Bronchial epithelial cell (primary cell): ENCODE results near the gene PHACTR1. TPM values are rescaled to one million over a fixed set of nuclear protein-coding genes. Genes with fewer than 3 reads are reported as not detected.
"Not testable (repeated sequence)": the region's sequence is repeated elsewhere in the genome, so short reads cannot be mapped to it uniquely, and the experiment has no call there.

Source experiments
- DNase-seq: peaks from one replicate; pipeline ENCODE4 v3.0.0-alpha.2; 2010; ENCODE audit warnings: low read depth
- FAIRE-seq: peaks from 2 replicates; lab custom pipeline; 2011; peaks lifted over from hg19 to GRCh38; lab: Jason Lieb, UNC
- H3K27me3 ChIP-seq: 2 replicates; pipeline ENCODE4 v1.5.1; 2011; ENCODE audit warnings: low read length; ENCODE audit not compliant: control insufficient read depth, insufficient read depth
- H3K36me3 ChIP-seq: 2 replicates; pipeline ENCODE4 v1.5.1; 2011; ENCODE audit warnings: low read length; ENCODE audit not compliant: control insufficient read depth, insufficient read depth
- H3K4me3 ChIP-seq: 2 replicates; pipeline ENCODE4 v1.5.1; 2011; ENCODE audit warnings: mild to moderate bottlenecking, low read depth, low read length, control low read depth
- total RNA-seq: library from RNA; depleted of rRNA; stranded (reverse); fragments of >200 nt; gene quantifications from 2 replicates; pipeline ENCODE4 v1.2.1, GENCODE V29; 2014
- TF ChIP-seq, protein P1 (sequence below): IDR thresholded peaks from 2 replicates; pipeline ENCODE4 v1.5.1; 2011; ENCODE audit warnings: mild to moderate bottlenecking, moderate library complexity, low read length, control low read depth, inconsistent platforms; ENCODE audit not compliant: insufficient read depth, severe bottlenecking

PHACTR1 gene
- total RNA-seq, 1 donor from 2014 or later = under 0.01 TPM

DNA sequence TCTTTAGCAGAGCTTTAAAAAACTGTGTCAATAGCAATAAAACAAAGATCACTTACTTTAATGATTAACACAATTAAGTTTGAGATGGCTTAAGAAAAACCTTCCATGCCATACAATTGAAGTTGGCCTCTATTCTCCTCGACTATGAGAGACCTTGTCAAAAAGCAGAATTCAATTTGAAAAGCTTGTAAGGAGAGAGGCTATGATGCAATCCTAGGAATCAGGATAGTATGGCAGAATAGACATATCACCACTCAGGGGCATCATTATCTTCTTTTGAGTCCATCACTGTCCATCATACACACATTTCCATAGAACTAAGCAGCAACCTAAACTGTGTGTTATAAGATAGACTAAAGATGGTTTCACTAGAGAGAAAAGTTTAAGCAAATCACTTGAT is 594.6 kb downstream of the PHACTR1 start:
- TF ChIP-seq, protein P1, sequence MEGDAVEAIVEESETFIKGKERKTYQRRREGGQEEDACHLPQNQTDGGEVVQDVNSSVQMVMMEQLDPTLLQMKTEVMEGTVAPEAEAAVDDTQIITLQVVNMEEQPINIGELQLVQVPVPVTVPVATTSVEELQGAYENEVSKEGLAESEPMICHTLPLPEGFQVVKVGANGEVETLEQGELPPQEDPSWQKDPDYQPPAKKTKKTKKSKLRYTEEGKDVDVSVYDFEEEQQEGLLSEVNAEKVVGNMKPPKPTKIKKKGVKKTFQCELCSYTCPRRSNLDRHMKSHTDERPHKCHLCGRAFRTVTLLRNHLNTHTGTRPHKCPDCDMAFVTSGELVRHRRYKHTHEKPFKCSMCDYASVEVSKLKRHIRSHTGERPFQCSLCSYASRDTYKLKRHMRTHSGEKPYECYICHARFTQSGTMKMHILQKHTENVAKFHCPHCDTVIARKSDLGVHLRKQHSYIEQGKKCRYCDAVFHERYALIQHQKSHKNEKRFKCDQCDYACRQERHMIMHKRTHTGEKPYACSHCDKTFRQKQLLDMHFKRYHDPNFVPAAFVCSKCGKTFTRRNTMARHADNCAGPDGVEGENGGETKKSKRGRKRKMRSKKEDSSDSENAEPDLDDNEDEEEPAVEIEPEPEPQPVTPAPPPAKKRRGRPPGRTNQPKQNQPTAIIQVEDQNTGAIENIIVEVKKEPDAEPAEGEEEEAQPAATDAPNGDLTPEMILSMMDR = no peak
- DNase-seq (no peak), FAIRE-seq (no peak)
- no peaks in the 10 kb centered on the region for H3K27me3 ChIP-seq
- H3K36me3 ChIP-seq = peaks cover 4% of the 10 kb centered on the region
- H3K4me3 ChIP-seq = no peak overlapping the region

DNA sequence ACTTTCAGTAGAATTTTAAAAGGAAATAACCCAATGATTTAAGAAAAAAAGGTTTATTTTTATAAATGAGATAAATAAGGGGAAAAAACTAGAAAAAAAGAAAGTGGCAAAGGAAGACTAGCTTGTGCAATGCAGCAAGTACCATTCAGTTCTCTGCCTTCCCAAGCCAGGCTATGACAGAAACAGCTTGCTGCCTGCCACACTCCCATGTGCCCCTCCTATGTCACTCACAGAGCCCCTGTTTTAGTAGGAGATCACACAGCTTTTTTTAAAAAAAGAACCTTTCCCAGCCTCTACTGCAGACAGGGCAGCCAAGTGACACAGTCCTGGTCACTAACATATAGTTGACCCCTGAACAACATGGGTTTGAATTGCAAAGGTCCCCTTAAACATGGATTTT is 598.2 kb downstream of the PHACTR1 start:
- Histone ChIP-seq H3K27me3 (no peaks in the 10 kb centered on the region), H3K36me3 (peaks cover 7% of the 10 kb centered on the region), H3K4me3 (no peak overlapping the region)
- FAIRE-seq = no peak
- TF ChIP-seq, protein P1 = no peak
- no peak for DNase-seq

DNA sequence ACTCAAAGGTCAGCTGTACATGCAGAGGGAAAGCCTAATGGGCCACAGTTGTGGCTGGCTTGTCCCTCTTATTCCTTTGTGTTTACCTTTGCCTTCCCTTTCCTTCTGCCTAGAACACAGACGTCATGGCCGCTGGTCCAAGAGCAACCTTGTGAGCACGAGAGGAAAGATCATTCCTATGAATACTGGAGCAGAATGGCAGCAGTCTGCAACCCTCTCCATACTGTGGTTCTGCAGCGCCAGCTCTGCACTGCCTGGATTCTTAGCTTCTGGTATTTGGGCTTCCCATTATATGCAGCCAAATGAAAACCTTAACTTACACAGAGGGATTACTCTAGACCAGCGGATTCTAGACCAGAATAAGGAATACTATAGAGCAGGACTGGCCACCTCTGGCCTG is 599.3 kb downstream of the PHACTR1 start:
- DNase-seq = no peak
- H3K36me3 ChIP-seq = peaks cover 8% of the 10 kb centered on the region
- no peaks in the 10 kb centered on the region for H3K27me3 ChIP-seq
- FAIRE-seq = no peak
- no peak overlapping the region for H3K4me3 ChIP-seq
- TF ChIP-seq, protein P1 = no peak

DNA sequence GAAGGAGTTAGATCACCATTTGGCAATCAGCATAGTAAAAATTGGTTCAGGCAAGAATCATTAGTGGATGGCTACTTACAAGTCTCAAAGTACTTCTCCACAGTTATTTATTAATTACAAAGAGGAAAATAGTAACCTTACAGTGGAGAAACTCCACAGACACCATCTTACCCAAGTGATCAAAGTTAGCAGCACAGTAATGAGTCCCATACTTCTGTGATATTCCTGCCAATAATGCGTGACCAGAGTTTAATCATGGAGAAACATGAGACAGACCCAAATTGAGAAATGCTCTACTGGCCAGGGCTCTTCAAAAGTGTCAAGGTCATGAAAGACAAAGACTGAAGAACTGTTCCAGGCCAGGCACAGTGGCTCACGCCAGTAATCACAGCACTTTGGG is 602.3 kb downstream of the PHACTR1 start:
- no peaks in the 10 kb centered on the region for H3K27me3 ChIP-seq
- no peak for DNase-seq
- H3K4me3 ChIP-seq = no peak overlapping the region
- no peak for FAIRE-seq
- H3K36me3 ChIP-seq = peaks cover 8% of the 10 kb centered on the region
- TF ChIP-seq, protein P1 = no peak

DNA sequence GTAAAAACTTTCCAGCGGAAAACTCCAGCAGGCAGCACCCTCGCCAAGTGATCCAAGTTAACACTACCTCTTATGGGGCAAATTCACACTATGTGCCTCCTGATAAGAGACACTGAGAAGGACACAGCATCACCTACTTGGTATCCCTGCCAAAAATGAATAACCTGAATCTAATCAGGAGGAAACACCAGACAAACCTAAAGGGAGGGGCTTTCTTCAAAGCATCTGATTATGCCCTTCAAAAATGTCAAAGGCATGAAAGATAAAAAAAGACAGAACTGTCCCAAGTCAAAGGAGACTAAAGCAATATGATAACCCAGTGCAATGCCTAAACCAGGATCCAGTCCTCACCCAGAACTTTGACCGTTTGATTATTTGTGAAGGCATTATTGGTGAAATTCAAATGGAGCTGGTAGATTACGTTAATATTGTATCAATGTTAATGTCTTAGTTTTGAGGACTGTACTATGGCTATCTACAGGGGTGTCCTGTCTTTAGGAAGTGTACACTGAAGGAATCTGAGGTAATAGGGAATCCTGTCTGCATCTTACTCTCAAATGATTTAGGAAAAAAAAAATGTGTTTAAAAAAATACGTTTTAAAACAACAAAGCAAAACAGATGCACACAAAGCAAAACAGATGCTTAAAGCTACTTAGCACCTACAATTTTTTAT is 603.5 kb downstream of the PHACTR1 start:
- FAIRE-seq (no peak), DNase-seq (no peak)
- Histone ChIP-seq H3K4me3 (no peak overlapping the region), H3K27me3 (no peaks in the 10 kb centered on the region), H3K36me3 (peaks cover 8% of the 10 kb centered on the region)
- TF ChIP-seq, protein P1 = no peak

DNA sequence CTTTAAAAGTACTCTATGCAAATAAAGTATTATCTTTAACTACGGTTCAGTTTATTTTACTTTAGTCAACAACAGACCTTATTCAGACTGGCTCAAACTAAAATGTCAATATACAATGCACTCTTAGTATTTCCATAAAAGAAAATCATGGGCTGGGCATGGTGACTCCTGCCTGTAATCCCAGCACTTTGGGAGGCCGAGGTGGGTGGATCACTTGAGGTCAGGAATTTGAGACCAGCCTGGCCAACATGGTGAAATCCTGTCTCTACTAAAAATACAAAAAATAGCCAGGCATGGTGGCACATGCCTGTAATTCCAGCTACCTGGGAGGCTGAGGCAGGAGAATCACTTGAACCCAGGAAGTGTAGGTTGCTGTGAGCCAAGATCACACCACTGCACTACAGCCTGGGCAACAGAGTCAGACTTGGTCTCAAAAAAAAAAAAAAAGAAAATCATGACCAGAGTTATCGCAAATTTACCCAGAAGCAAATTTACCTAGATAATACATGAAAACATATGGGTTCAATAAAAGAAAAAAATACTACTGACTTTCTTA is 609.5 kb downstream of the PHACTR1 start:
- not testable (repeated sequence) for FAIRE-seq, H3K36me3 ChIP-seq, H3K4me3 ChIP-seq, DNase-seq, H3K27me3 ChIP-seq
